Breast epithelium (tissue), 4 donors: Measurements from ENCODE around the gene POLN. TPM values are rescaled to one million over a fixed set of nuclear protein-coding genes. Genes with fewer than 3 reads are reported as not detected.

Experiments used
- DNase-seq, 2 donors: peaks; one replicate each; pipeline ENCODE4 v3.0.0-alpha.2; 2019; ENCODE audit warnings: low spot score in 2 of 2
- H3K27ac ChIP-seq, 2 donors: fragments of 200-600 bp; sonication (generic) in 1 of 2; one replicate each; pipeline ENCODE4 v1.5.1; 2016 to 2019; ENCODE audit warnings: mild to moderate bottlenecking in 1 of 2
- H3K27me3 ChIP-seq, 2 donors: fragments of 200-600 bp; sonication (generic) in 1 of 2; one replicate each; pipeline versions ENCODE4 v1.5.1 to v1.6.0; 2017 to 2019; ENCODE audit warnings: control low read depth in 1 of 2, mild to moderate bottlenecking in 1 of 2
- H3K36me3 ChIP-seq: fragments of 200-600 bp; one replicate; pipeline ENCODE4 v1.5.1; 2019
- H3K4me1 ChIP-seq, 2 donors: fragments of 200-600 bp; sonication (generic); one replicate each; pipeline ENCODE4 v1.5.1; 2016 to 2019; ENCODE audit warnings: control low read depth in 1 of 2
- H3K4me3 ChIP-seq, 3 donors: fragments of 200-600 bp; sonication (generic); 1 replicate in 2 of 3; 2 replicates in 1 of 3; pipeline ENCODE4 v1.5.1; 2016 to 2019; ENCODE audit warnings: mild to moderate bottlenecking in 3 of 3, moderate library complexity in 2 of 3
- H3K9me3 ChIP-seq, 2 donors: fragments of 200-600 bp; sonication (generic) in 1 of 2; one replicate each; pipeline ENCODE4 v1.5.1; 2016 to 2019; ENCODE audit warnings: control low read depth in 1 of 2
- CTCF ChIP-seq, 3 donors: fragments of 450-650 bp; IDR thresholded peaks; one replicate each; pipeline ENCODE4 v1.5.1; 2016 to 2017; ENCODE audit warnings: antibody characterized with exemption in 3 of 3, mild to moderate bottlenecking in 3 of 3, moderate library complexity in 3 of 3
- POLR2A ChIP-seq: fragments of 450-650 bp; IDR thresholded peaks from one replicate; pipeline ENCODE4 v1.6.1; 2016; ENCODE audit warnings: antibody characterized with exemption, mild to moderate bottlenecking, moderate library complexity
- POLR2AphosphoS5 ChIP-seq, 3 donors: sonication (generic); formaldehyde crosslinking; IDR thresholded peaks; one replicate each; pipeline ENCODE4 v1.6.1; 2017; ENCODE audit warnings: antibody characterized with exemption in 3 of 3
- intact Hi-C: fragments of 100-400 bp; cut with DNase I; formaldehyde crosslinking; loops from one replicate; pipeline ENCODE4 v1.15.1; 2023; ENCODE audit warnings: low total_unique reads
- total RNA-seq, 3 donors: library from RNA; depleted of rRNA; stranded (reverse); fragments of >200 nt; gene quantifications; one replicate each; pipeline ENCODE4 v1.1.0, GENCODE V29; 2016

POLN gene
- total RNA-seq, 3 donors from 2014 or later: 3.3 to 4.7 (median 4.3) TPM

DNA sequence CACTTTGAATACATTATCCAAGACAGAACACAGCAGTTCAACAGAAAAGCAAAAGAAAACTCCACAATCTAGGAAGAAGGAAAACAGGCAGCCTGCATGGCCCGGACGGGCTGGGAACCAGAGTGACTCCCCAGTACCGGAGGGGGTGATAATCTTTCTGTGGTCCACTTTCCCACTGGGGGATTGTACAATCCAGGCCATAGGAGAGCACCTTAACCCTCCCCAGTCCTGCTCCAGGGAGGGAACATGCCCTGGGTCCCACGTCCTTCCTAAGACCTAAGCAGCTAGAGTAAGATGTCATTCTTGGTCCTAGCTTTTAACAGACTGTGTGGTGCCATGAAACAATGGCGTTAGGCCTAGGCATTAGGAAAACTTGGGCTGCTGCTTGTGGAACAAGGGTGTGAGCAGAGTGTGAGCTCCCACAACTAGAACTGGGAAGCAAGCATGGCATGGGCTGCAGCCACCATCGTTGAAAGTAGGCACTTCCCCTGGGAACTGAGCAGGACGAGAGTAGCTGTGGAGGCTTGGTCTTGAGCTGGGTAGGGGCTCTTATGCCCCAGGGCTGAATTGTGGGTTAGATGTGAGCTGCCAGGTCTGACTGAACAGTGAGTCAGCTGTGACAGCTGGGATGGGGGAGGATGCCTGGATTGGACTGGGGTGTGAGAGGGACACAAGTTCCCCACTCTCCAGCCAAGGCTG, 140.4 kb downstream of the POLN start:
- DNase-seq: no peak
- Histone ChIP-seq H3K4me3 (no peak overlapping the region), H3K36me3 (no peaks in the 10 kb centered on the region), H3K27ac (no peak overlapping the region), H3K4me1 (no peaks in the 10 kb centered on the region), H3K27me3 (no peaks in the 10 kb centered on the region), H3K9me3 (peaks cover 23 to 35% of the 10 kb centered on the region in 2 donors)
- intact Hi-C loops: no loop called here
- TF ChIP-seq CTCF (IDR thresholded peaks at IDR 0.05) (no peak), POLR2AphosphoS5 (IDR thresholded peaks at IDR 0.05) (no peak), POLR2A (no peak)

- Histone ChIP-seq H3K4me1 (no peaks in the 10 kb centered on the region), H3K4me3 (no peak overlapping the region), H3K9me3 (peaks cover 9 to 12% of the 10 kb centered on the region in 2 donors), H3K27ac (no peak overlapping the region), H3K27me3 (no peaks in the 10 kb centered on the region), H3K36me3 (no peaks in the 10 kb centered on the region)
- no peak for TF ChIP-seq POLR2A
- TF ChIP-seq CTCF (IDR thresholded peaks at IDR 0.05): no peak
- TF ChIP-seq POLR2AphosphoS5 (IDR thresholded peaks at IDR 0.05): no peak
- intact Hi-C loops: no loop called here
- DNase-seq: no peak
Observed at GRCh38 chr4:2096073-2096609, 145.8 kb downstream of the POLN start.

- TF ChIP-seq POLR2A (no peak), CTCF (IDR thresholded peaks at IDR 0.05) (no peak), POLR2AphosphoS5 (IDR thresholded peaks at IDR 0.05) (no peak)
- DNase-seq: no peak
- intact Hi-C loops: no loop called here
Observed at GRCh38 chr4:2095236-2096072, 146.5 kb downstream of the POLN start.

GRCh38 chr4:2094545-2094944, 147.4 kb downstream of the POLN start:
- H3K4me3 ChIP-seq: no peak overlapping the region
- TF ChIP-seq POLR2A (no peak), CTCF (IDR thresholded peaks at IDR 0.05) (no peak), POLR2AphosphoS5 (IDR thresholded peaks at IDR 0.05) (no peak)
- H3K36me3 ChIP-seq: no peaks in the 10 kb centered on the region
- intact Hi-C loops: no loop called here
- H3K4me1 ChIP-seq: no peaks in the 10 kb centered on the region
- no peak overlapping the region for H3K27ac ChIP-seq
- no peaks in the 10 kb centered on the region for H3K27me3 ChIP-seq
- no peak for DNase-seq
- peaks cover 9 to 12% of the 10 kb centered on the region in 2 donors for H3K9me3 ChIP-seq

More at GRCh38 chr4:2095236-2096072, 146.5 kb downstream of the POLN start:
- Histone ChIP-seq H3K27me3 (no peaks in the 10 kb centered on the region), H3K27ac (no peak overlapping the region), H3K9me3 (peaks cover 9 to 12% of the 10 kb centered on the region in 2 donors), H3K36me3 (no peaks in the 10 kb centered on the region), H3K4me1 (no peaks in the 10 kb centered on the region), H3K4me3 (no peak overlapping the region)

GRCh38 chr4:2093265-2093664, 148.7 kb downstream of the POLN start:
- Histone ChIP-seq H3K9me3 (peaks cover 9 to 12% of the 10 kb centered on the region in 2 donors), H3K4me1 (no peaks in the 10 kb centered on the region), H3K36me3 (no peaks in the 10 kb centered on the region), H3K4me3 (no peak overlapping the region), H3K27me3 (no peaks in the 10 kb centered on the region), H3K27ac (no peak overlapping the region)
- intact Hi-C loops: no loop called here
- no peak for TF ChIP-seq POLR2A
- no peak for TF ChIP-seq POLR2AphosphoS5 (IDR thresholded peaks at IDR 0.05)
- TF ChIP-seq CTCF (IDR thresholded peaks at IDR 0.05): no peak
- DNase-seq: no peak
